Iris pigment epithelial cell (primary cell): ENCODE results near the gene LPAR4.
"Not testable (repeated sequence)": the region's sequence is repeated elsewhere in the genome, so short reads cannot be mapped to it uniquely, and the experiment has no call there.

Experiments used
- DNase-seq: peaks from one replicate; pipeline ENCODE4 v3.0.0-alpha.2; 2011; ENCODE audit warnings: low read depth

The LPAR4 gene

GRCh38 chrX:78747489-78747888 is at the start of gene LPAR4:
Gene LPAR4, plus strand, starts transcription at chrX:78747720. Its CDS starts 7,150 bp downstream, at chrX:78754870.
- peak; percentile 1 for DNase-seq

DNA sequence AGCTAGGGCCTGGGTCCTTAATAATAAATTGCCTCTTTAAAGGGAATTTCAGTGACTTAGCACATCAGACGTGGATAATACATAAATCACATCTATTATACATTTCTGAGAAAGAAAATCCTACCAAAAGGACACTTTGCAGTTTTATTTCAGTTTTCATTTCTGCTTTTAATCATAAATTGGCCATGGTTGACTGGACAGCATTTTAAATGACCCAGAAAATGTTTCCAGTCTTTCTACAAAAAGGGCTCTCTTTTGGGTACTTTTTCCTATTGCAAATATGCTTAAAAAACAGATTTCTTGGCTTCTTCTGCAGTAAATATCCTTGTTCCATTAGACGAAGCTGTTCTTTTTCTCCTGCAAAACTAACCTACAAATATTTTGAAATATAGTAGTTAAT is 41.4 kb upstream of the LPAR4 start:
- no peak for DNase-seq

DNA sequence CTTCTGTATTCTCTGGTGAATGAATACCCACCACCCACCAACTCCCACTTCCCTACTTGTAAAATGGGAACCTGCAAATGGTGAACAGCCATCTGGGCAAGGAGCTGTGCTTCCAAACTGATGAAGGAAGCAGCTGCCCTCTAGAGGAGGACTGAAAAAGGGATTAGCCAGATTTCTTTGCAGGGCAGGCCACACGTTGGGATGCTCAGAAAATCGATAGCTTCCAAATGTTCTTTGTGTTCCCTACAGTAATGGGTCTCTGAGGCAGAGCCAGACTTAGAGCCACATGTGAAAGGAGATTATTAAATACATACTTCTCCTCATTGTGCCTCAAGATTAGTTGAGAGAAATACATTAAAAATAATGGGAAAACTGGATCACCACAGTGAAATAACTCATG is 39.3 kb upstream of the LPAR4 start:
- DNase-seq = peak; percentile 41

DNA sequence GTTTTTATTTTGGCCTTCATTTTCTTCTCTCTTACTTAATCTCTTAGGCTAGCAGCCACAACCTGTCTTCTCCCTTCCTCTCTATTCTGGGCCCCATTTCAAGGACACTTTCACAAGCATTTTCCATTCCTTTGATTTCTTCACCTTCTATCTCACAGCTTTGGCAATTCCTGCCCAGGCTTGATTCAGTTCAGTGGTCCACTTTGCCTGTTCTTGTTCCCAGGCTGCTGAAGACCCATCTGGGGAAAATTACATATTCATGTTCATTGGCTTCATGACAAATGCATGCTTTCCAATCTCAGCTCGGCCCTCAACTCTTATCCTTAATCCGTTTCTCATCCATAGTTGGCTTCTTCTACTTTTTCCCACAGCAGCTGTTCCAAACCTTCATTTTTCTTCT is 38.7 kb upstream of the LPAR4 start:
- no peak for DNase-seq

GRCh38 chrX:78710171-78710570 is 37.3 kb upstream of the LPAR4 start:
- DNase-seq = peak; percentile 14

GRCh38 chrX:78712336-78712735 is 35.2 kb upstream of the LPAR4 start:
- DNase-seq = peak; percentile 5

DNA sequence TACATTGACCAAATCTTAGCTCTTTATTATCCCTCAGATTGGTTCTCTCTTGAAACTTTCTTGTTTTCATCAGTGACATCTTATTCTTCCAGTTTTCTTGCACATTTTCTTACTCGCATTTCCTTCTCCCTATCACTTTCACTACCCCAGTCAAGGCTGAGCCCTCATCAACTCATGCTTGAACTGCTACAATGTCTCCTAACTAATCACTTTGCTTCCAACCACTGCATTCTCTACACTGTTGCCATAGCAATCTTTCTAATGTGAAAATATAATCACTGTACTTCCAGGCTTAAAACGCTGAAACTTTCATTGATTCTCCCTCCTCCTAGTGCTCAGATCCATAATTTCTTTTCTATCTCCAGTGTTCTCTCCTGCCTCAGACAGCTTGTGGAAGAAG is 22.2 kb upstream of the LPAR4 start:
- no peak for DNase-seq

GRCh38 chrX:78746496-78746895 is 1.0 kb upstream of the LPAR4 start:
- no peak for DNase-seq

DNA sequence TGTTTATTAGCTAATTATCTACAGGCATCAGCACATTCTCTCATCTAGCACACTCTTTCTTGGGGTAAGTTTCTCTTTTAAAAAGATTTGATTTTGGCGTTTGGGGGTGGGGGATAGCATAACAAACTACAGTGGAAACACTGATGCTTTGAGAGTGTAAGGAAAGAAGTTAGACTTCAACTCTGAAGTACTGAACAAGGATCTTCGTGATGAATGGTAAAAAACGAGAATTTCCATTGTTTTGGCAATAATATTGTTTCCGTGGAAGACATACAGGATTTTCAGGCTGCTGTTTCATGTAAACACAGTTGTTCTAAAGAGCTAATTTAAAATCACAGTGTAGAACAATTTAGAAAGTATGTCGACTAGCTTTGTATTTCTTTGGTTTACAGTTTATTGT is 451 bp downstream of the LPAR4 start:
- DNase-seq = no peak

DNA sequence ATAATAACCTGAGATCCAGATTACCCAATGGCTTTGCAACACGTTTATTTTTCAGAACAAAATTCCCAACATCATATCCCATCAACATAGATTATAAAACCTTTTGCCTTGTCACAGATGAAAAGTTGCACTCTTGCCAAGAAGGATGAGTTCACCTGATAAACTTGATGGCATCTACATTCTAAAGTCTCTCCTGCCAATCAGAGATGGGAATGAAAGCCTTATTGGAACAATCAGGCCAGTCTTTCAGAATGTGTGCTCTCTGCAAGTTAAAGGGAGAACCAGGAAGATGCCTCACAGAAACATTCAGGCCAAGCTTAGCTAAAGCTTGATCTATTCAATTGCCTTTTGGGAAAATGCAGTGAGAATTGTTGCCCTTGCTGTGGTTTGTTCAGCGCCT is 1.3 kb downstream of the LPAR4 start:
- DNase-seq = no peak

DNA sequence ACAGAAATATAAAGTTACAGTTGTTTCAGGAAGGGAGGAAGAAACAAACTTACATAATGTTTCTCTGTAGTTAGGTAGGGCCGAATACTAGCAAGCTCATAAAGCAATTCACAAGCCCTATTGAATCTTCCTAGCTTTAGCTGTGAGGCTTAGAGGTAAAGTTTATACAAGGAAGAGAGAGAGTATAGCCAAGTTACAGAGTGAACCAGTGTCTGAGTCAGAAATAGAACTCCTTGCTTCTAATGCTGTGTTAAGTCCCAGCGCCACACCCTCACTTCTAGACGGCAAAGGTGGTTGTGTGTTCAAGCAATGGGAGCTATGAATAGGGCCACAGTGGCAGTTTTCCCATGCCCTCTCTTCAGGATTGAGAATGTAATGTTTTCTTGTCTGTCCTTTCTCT is 6.1 kb downstream of the LPAR4 start:
- no peak for DNase-seq

DNA sequence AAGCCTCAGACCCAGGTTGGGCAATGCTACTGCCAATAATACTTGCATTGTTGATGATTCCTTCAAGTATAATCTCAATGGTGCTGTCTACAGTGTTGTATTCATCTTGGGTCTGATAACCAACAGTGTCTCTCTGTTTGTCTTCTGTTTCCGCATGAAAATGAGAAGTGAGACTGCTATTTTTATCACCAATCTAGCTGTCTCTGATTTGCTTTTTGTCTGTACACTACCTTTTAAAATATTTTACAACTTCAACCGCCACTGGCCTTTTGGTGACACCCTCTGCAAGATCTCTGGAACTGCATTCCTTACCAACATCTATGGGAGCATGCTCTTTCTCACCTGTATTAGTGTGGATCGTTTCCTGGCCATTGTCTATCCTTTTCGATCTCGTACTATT is 7.4 kb downstream of the LPAR4 start:
- DNase-seq = no peak

DNA sequence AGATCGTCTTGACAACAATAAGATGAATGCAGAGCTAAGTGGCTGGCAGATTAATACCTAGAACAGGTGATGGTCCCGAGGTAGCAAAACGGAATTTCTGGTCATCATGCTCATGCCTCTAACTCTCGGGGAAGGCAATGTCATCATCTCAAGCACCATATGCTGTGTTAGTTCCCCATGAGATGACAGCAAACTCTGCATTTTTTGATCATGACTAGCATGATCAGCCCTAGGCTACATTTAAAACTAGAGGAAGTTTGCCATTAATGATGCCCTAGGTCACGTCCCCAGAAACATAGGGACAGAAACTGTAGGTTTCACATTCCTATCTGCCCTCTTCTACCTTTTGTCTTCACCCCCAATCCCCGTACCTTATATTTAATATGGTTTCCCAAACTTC is 11.6 kb downstream of the LPAR4 start:
- DNase-seq = no peak

DNA sequence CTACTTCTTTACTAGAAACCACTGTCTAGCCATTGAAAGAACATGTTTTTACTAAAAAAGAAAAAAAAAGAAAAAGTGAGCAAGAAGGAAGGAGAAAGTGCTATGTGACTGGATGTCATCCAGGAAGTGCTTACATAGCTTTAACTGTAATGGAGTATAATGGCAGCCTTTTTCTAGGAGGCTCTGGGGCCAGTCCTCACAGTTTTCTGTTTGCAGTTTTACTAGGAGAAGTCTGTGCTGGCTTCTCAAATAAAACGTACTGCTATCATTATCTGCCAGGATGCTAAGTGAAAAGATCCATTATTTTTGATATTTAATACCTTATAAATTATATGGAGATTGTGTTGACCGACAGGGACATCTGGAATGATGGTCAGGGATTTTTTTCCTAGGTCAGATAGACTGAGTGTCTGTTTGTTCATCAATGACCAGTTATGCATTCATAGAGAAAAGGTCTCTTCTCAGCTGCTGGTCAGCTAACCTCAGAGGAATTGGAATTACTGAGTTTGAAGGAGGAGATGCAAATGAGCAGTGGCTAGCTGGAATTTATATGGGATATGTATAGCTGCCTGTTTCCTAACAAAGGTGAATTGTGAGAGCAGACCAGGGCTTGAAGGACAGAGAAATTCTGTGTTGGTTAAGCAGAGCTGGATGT is 21.7 kb downstream of the LPAR4 start:
- no peak for DNase-seq

- DNase-seq = no peak
Observed at GRCh38 chrX:78769946-78770345, 22.4 kb downstream of the LPAR4 start.

DNA sequence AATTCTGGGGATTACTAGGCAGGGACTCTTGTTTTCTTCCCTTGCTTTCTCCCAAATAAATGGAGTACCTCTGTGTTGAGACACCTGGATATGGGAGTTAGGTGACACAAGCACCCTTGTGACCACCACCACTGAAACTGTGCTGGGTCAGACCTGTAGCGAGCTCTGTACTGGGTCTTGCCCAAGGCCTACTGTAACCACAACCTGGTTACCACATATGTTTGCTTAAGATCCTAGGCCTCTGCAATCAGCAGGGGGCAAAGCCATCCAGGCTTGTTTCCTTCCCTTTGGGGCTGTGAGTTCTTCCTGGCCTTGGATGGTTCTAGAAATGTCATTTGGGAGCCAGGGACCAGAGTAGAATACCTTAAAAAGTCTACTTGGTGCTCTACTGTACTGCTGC is 49.4 kb downstream of the LPAR4 start:
- no peak for DNase-seq

DNA sequence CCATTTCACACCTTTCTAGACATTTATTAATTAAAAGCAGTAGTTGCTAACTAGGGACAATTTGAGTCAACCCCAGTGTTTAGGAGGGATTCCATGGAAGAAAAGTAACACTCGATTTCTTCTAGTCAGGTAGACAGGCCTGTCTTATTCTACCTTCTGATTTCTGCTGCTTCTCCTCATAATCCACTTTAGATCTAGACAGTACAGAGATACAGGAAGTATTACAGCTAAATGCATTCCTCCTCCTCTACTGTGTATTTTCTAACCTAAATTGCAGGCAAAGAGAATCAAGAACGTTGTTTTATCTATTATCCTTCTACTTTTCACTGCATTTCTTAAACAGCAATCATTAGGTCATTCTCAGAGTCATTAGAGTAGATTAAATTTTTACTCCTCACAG is 52.6 kb downstream of the LPAR4 start:
- DNase-seq = no peak

- DNase-seq = no peak
Observed at GRCh38 chrX:78800694-78801093, 53.2 kb downstream of the LPAR4 start.

- DNase-seq = no peak
Observed at GRCh38 chrX:78801522-78801921, 54.0 kb downstream of the LPAR4 start.

GRCh38 chrX:78802526-78802925 is 55.0 kb downstream of the LPAR4 start:
- DNase-seq = not testable (repeated sequence)
